RPMI8226 (cell line): Measurements from ENCODE around the gene FIG4.
A peak's percentile ranks its signal among the peaks of the same experiment; 100 is the strongest.
"Not testable (repeated sequence)": the region's sequence is repeated elsewhere in the genome, so short reads cannot be mapped to it uniquely, and the experiment has no call there.

Experiments used
- DNase-seq: peaks from one replicate; pipeline ENCODE4 v3.0.0-alpha.2; 2015

Gene FIG4

DNA sequence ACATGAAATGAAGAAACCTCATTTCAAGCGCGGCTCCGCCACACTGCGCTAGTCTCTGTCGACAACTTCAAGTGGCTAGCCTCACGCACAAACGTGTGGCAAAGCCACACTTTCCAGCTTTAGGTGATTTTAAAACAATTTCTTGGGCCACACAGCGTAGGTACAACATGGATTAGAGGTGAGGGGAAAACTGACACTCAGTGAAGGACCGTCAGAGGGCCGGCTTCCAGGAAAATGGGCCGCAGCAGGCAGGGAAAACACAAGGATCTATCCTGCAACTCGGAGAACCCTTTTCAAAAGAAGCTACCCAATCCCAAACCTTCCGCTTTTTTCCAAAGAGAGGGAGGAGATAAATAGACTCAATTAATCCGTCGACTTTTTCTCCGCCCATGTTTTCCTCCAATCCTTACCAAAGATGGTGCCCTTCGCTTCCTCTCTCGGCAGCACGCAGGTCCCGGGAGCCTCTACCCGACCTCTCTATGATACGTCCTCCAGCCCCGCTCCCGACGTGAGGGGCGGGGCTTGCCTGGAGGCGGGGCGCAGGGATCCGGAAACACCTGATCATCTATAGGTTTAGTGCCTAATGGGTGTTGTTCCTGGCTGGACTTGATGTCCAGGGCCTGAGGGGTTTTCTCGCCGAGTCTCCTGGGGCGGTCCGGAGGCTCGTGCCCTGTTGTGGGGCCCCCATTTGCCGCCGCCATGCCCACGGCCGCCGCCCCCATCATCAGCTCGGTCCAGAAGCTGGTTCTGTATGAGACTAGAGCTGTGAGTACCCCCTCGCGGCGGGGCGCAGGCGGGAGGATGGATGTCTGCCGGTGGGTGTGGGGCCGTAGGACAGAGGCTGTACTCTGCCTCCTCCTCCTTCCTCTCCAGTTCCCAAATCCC is at the start of gene FIG4, which contains the start of gene AK9:
Gene FIG4, plus strand, starts transcription at position 560 of the 885 bp plus-strand sequence. Its CDS starts 140 bp downstream, at position 700.
Gene AK9, minus strand, starts transcription at position 466 of the 885 bp plus-strand sequence. CDS start 15,457 bp downstream, outside the sequence.
- peak; percentile 90 for DNase-seq

DNA sequence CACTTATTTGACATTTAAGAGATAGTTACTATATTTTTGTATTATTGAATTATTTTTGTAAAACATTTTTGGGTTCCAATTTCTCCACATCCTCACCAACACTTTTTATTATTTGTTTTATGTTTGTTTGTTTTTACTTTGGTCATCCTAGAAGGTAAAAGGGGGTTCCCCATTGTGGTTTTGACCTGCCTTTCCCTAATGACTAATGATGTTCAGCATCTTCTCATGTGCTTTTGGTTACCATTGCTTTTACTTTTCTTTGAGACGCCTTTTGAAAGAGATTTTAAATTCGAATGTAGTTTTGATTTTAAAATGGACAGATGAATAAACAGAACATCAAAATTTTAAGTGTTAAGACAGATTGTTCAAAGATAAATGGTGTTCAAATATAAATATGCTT is 47.0 kb upstream of the FIG4 start:
- no peak for DNase-seq

DNA sequence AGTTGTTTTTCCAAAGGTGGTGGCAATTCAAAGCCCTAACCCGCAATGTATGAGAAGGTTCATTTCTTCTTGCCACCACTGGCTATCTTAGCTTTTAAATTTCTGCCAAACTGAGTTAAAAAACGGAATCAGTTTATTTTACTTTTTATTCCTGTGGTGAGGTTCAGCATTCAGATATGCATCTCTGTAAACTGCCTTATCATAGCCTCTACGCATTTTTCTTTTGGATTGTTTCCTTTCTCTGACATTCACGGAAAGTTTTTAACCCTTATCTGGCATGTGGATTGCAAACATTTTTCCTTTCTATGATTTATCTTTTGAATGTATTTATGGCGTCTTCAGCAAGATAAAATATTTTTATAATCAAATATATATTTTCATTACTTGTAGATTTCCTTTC is 37.8 kb upstream of the FIG4 start:
- DNase-seq, result no peak

DNA sequence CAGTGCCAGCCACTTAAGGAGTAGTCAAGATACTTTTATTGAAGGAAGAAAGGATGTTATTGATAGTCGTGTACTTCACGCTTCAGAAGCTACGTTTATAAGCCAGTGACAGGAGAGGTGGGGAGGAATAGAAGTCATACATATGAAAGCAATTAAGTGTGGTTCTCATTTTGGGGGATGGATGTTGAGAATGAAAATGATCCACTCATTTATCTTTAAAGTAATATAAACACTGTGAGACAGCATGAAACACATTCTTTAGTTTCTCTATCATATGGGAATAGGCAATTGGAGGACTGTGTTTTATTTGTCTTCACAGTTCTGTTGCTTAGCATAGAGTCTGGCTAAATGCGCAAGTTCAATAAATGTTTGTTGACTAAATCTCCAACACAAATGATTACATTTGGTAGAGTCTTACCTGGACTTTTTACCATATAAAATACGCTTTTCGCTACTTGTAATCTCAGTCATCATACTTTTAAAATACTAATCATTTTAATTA is 35.3 kb upstream of the FIG4 start:
- no peak for DNase-seq

DNA sequence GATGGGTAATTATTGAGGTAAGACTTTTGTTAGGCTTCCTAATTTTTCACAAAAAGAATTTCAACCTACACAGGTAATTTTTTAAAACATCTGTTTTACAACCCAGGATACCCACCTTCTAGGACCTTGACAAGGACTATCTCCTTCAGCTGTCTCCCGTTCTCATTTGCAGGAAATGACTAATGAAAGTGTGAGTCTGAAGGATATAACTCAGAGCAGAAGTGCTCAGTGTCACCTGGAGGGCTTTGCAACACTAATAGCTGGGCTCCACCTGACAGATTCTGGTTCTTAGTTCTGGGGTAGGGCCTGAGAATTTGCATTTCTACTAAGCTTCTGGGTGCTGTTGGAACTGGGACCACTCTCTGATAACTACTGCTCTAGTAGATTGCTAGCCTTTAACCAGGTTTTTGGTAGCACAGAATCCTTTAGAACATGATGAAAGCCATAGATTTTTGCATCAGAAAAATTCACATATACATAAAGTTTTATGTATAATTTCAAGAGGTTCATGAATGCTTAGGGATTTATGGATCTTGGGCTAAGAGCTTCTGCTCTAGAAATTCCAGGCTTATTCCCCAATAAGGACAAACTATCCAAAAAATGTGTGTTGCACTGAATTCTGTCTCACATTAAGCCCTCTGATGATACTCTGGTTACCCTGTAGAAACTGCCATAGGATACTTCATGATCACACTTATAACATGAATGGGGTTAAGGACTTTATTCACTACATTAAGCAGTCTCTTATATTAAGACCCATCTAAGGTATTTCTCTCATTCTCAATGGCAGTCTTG is 30.4 kb upstream of the FIG4 start:
- no peak for DNase-seq

DNA sequence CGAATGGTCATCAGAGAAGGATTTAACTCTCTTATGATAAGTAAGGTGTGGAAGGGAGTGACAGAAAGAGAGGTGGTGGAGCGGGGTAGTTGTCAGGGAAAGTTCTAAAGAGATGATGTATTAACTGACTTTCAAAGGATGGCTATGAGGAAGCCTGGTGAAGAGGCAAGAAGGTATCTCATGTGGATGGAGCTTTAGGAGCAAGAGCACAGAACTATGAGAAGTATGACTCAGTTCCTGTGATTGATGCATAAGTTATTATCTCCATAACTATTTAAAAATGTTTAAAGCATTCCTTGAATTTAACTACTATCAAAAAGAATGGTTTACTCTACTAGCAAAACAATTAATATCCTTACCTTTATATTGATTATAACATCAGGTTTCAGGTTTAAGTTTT is 28.9 kb upstream of the FIG4 start:
- DNase-seq, result no peak

DNA sequence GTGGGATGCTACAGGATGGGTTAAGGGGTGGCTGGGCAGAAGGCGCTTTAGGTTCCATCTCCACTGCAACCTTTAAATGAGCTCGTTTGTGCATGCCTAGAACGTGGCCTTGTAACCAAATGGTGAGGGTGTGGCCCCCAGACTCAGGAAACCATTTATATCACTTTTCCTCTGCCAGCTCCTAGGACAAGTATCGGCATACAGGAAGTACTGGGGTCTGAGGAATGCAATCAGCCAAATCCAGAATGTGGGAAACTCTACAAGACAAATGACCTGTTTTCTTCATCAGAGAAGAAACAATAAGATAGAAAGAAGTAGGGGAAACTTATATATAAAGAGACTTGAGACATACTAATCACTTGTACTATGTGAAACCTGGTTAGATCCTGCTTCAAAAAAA is 21.3 kb upstream of the FIG4 start:
- no peak for DNase-seq

DNA sequence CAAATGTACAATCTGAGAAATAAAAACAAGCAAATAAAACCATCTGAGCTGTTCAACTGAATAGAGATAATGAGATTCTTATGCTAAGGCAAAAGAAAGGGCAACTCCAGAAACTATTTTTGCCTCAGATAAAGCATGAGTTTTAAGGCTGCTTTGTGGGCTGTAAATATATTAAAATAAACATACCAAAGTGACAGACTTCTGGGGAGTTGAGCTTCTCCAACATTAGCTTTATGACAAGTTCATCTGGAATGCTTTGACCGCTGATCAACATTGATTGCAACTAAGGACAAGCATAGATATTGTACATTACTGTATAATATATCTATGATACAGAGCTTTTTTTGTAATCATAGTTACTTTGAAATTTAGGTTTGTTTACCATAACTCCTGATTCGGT is 19.4 kb upstream of the FIG4 start:
- no peak for DNase-seq

DNA sequence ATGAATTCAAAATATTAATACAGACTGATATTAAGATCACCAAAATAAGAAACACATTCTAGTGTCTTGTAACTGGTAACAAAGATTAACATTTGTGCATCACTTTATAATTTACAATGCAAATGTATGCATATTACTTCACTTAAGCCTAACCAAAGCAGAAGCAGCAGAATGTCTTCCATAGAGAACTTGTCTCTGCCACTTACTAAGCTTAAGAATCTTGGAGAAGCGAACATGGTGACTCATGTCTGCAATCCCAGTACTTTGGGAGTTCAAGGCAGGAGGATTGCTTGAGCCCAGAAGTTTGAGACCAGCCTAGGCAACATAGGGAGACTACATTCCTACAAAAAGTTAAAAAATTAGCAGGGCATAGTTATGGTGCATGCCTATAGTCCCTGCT is 18.9 kb upstream of the FIG4 start:
- DNase-seq, result no peak

DNA sequence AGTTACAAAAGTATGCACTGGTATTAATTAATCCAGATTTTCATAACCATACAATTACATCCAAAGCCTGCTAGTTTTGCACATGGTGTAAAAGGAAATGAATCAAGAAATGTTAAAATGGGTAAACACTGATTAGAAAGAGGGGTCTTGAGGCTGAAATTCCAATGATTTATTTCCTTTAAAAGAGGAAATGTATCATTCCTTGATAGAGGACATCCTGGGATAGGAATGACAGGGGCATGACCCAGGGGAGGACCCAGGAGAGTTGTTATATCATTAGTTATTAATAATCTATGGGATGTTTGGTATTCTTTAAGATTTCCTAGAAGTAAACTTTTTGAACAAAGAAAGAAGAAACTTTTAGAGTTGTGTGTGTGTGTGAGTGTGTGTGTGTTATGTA is 18.3 kb upstream of the FIG4 start:
- no peak for DNase-seq

DNA sequence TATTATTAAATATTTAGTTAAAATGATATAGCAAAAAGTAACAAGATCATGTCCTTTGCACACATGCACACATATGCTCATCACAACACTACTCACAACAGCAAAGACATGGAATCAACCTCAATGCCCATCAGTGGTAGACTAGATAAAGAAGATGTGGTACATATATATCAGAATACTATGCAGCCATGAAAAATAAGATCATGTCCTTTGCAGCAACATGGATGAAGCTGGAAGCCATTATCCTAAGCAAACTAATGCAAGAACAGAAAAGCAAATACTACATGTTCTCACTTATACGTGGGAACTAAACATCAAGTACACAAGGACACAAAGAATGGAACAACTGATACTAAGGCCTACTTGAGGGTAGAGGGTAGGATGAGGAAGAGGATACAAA is 14.4 kb upstream of the FIG4 start:
- no peak for DNase-seq

DNA sequence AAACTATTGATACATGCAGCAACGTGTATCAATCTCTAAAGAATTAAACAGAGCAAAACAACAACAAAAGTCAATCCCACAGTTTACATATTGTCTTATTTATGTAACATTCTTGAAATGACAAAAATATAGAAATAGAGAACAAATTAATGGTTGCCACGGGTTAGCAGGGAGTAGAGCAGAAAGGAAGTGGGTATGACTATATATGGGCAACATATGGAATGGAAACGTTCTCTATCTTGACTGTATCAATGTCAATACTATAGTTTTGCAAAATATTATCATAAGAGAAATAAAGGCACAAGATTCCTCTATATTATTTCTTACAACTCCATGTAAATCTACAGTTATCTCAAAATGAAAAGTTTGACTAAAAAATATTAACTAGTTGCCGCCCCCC is 12.9 kb upstream of the FIG4 start:
- no peak for DNase-seq

DNA sequence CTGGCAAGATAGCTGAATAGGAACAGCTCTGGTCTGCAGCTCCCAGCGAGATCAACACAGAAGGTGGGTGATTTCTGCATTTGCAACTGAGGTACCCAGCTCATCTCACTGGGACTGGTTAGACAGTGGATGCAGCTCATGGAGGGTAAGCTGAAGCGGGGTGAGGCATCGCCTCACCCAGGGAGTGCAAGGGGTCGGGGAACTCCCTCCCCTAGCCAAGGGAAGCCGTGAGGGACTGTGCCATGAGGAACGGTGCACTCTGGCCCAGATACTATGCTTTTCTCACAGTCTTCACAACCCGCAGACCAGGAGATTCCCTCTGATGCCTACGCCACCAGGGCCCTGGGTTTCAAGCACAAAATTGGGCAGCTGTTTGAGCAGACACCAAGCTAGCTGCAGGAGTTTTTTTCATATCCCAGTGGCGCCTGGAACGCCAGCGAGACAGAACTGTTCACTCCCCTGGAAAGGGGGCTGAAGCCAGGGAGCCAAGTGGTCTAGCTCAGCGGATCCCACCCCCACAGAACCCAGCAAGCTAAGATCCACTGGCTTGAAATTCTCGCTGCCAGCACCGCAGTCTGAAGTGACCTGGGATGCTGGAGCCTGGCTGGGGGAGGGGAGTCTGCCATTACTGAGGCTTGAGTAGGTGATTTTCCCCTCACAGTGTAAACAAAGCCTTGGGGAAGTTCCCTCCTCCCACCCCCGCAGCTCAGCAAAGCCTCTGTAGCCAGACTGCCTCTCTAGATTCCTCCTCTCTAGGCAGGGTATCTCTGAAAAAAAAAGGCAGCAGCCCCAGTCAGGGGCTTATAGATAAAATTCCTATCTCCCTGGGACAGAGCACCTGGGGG is 12.2 kb upstream of the FIG4 start:
- not testable (repeated sequence) for DNase-seq

DNA sequence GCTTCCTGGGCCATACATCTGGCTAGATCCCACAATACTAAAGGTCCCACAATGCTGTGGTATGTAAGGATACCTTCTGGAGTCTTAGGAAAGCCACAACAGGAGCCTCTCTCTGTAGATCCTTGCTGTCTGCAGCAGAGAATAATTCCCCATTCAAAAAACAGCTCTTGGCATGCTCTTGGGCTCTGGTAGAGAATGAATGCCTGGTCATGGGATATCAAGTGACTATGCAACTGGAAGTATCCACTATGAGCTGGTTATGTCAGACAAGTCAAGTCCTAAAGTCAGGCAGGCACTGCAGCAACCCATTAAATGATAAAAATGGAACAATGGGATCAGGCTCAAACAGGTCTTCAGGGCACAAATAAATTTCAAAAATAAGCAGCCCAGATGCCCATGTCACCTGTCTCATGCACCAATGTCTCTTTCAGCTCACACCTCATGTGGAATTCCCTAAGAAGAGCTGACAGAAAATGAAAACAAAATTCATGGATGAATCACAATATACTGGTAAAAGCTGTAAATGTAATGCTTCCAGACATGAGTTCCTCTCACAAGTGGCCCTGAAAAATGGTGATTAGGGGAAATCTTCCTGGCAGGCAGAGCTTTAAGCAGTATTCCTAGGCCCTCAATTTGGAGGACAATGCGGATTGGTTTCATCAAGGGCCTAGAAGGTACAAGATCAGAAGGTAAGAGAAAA is 4.4 kb upstream of the FIG4 start:
- no peak for DNase-seq

DNA sequence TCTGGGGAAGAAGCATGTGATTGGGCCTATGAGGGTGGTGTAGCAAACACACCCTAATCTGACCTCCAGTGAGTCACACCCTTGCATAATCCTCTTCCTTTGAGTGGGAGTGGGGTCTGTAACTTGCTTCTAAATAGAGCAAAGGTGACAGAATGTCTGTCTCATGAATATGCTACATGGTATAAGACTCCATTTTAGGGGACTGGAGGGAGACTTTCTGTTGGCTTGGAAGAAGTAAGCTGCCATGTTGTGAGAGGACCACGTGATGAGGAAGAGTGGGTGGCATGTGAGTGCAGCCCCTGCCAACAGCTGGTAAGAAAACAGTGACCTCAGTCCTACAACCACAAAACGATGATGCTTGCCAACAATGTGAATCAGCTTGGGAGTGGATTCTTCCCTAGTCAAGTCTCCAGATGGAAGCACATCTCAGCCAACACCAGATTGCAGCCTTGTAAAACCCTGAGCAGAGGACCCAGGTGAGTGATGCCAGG is 3.8 kb upstream of the FIG4 start:
- no peak for DNase-seq

DNA sequence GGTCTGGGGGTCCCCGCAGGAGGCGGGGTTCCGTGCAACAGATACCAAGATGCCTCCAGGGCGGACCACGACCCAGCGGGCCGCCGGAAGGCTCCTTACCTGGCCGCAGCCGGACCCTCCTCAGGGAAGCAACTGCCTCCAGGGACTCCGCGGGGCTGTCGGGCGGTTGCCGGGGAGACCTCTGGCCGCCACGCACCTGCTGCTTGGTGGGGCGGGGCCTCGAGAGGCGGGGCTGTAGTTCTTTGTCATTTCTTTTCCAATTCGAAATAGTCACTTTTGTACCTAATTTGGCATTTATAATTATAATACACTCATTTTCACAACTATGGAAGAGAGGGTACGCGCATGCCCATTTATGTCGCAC is 741 bp upstream of the FIG4 start:
- DNase-seq, result peak; percentile 61

DNA sequence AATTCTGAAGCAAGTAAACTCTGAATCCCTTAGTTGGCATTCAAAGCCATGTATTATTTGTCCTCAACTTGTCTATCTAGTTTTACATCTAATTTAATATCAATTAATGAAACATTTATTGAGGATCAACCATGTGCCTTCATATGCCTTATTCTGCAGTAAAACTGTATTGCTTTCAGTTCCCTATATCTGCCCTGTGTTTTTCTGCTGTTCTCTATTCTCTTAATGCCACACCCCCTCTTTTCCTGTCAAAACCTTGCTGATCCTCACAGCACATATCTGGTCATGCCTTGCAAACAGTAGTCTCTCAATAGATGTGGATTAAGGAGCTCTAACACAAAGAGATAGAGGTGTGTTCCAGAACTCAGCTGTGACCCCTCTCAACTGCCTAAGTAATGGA is 2.0 kb downstream of the FIG4 start:
- peak; percentile 50 for DNase-seq

DNA sequence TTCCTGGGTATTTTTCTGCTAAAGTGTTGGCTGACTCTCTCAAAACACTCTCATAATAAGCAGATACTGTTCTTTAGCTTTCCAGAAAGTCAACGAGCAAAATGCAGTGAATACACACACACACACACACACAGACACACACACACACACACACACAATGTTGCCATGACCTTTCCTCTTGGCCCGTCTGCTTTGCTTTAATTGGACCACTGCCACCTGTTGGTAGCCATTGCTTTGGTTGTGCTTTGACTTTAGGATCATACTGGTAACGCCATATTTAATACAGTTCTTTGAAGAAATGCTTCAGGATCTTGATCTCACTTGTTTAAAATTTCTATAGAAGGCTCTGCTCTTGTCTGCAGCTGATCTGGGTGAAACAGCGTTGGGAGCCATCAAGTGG is 4.4 kb downstream of the FIG4 start:
- DNase-seq, result no peak

DNA sequence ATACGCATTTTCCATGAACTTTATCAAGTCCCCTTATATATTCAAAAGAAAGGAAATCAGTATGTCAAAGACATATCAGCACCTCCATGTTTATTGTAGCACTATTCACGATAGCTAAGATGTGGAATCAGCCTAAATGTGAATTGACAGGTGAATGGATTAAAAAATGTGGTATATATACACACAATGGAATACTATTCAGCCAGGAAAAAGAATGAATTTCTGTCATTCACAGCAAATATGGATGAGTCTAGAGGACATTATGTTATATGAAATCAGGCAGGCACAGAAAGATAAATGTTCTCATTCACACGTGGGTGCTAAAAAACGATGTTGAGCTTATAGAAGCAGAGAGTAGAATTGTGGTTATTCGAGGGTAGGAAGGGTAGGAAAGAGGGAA is 5.3 kb downstream of the FIG4 start:
- no peak for DNase-seq

DNA sequence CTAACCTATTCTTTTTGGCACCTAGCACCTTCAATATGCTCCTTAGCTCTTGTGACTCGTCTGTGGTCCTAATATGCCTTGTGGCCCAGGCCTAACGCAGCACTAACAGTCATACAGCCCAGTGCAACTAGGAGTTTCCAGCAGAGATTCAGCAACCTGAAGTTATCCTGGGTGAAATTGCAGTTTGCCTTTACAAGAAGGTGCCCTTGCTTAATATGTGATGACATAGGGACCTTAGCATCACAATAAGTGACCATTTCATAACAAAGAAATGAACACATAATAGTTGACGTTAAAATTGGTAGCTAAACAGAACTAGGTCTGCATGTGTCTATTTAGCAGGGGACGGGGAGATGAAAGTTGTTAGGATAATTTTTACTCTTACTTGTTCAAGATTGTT is 10.1 kb downstream of the FIG4 start:
- no peak for DNase-seq

DNA sequence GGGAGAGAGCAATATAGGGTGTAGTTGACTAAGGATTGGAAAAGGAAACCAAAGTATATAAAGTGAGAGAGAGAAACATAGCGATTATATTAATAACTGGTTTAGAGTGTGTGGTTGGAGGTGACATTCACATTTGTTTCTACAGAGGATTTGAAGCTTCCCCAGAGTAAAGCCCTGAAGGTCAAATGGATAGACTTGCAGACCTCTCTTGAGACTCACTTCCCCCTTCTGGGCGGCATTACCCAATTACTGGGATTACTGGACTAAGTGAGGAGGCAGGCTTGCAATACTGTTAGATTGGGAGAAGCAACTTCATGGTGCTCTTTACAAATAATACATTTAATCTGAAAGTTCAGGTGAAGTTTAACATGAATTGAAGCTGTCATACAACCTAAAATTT is 10.7 kb downstream of the FIG4 start:
- DNase-seq, result no peak

DNA sequence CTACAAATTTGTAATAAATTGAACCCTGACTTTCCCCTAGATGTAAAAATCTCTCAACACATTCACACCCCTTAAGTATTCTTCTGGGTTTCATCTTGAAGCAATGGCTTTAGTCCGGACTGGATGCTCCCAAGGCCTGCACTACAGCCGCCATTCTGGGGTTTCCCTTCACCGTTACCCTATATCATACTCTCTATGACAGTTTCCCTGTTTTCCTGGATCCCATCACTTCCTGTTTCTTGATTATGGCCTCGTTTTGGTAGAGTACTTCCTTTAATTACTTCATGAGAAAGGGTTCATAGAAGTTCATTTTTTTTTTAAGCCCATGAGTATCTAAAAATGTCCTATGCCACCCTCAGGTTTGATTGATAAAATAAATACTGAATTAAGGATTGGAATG is 11.7 kb downstream of the FIG4 start:
- DNase-seq, result no peak
